H9 (cell line): ENCODE measurements around the gene XXYLT1. TPM values are rescaled to one million over a fixed set of nuclear protein-coding genes. Genes with fewer than 3 reads are reported as not detected.
A peak's percentile ranks its signal among the peaks of the same experiment; 100 is the strongest.

ENCODE experiments used
- DNase-seq: peaks from one replicate; pipeline ENCODE4 v3.0.0-alpha.2; 2017
- H2AFZ ChIP-seq: one replicate; pipeline ENCODE4 v1.6.1; 2013; ENCODE audit warnings: mild to moderate bottlenecking, low read length, control low read depth, moderate library complexity
- H2AK5ac ChIP-seq: 2 replicates; pipeline ENCODE4 v1.6.1; 2013; ENCODE audit warnings: low read length, control low read depth, mixed read lengths; ENCODE audit not compliant: insufficient read length
- H2BK120ac ChIP-seq: one replicate; pipeline ENCODE4 v1.6.1; 2013; ENCODE audit warnings: low read depth, mild to moderate bottlenecking, low read length, control low read depth, inconsistent platforms; ENCODE audit not compliant: poor library complexity, severe bottlenecking
- H2BK12ac ChIP-seq: 2 replicates; pipeline ENCODE4 v1.6.1; 2013; ENCODE audit warnings: low read length, control low read depth, mixed read lengths, low read depth; ENCODE audit not compliant: insufficient read length
- H2BK15ac ChIP-seq: 2 replicates; pipeline ENCODE4 v1.6.1; 2013; ENCODE audit warnings: low read depth, low read length, control low read depth
- H2BK20ac ChIP-seq: one replicate; pipeline ENCODE4 v1.6.1; 2013; ENCODE audit warnings: low read depth, mild to moderate bottlenecking, low read length, control low read depth, inconsistent platforms; ENCODE audit not compliant: poor library complexity, severe bottlenecking
- H2BK5ac ChIP-seq: 2 replicates; pipeline ENCODE4 v1.6.1; 2013; ENCODE audit warnings: low read length, control low read depth, mixed read lengths; ENCODE audit not compliant: insufficient read length
- H3K14ac ChIP-seq: 2 replicates; pipeline ENCODE4 v1.6.1; 2013; ENCODE audit warnings: low read length, control low read depth; ENCODE audit not compliant: insufficient read depth
- H3K18ac ChIP-seq: 2 replicates; pipeline ENCODE4 v1.6.1; 2013; ENCODE audit warnings: low read depth, mild to moderate bottlenecking, mixed read lengths, low read length, control low read depth; ENCODE audit not compliant: insufficient read length
- H3K23ac ChIP-seq: 2 replicates; pipeline ENCODE4 v1.6.1; 2013; ENCODE audit warnings: low read length, control low read depth, mixed read lengths, low read depth; ENCODE audit not compliant: insufficient read length
- H3K23me2 ChIP-seq: 2 replicates; pipeline ENCODE4 v1.6.1; 2013; ENCODE audit warnings: low read depth, mild to moderate bottlenecking, mixed read lengths, low read length, control low read depth; ENCODE audit not compliant: insufficient read length, poor library complexity, severe bottlenecking
- H3K27ac ChIP-seq: 2 replicates; pipeline ENCODE4 v1.5.1; 2013; ENCODE audit warnings: low read length, control low read depth, mixed read lengths, low read depth; ENCODE audit not compliant: insufficient read length
- H3K27me3 ChIP-seq: 2 replicates; pipeline ENCODE4 v1.6.1; 2013; ENCODE audit warnings: low read length, control low read depth, inconsistent platforms; ENCODE audit not compliant: insufficient read depth
- H3K4ac ChIP-seq: 2 replicates; pipeline ENCODE4 v1.6.1; 2013; ENCODE audit warnings: low read depth, mild to moderate bottlenecking, control low read depth, inconsistent platforms, low read length, moderate library complexity
- H3K4me1 ChIP-seq: 2 replicates; pipeline ENCODE4 v1.6.1; 2013; ENCODE audit warnings: low read length, control low read depth, inconsistent platforms; ENCODE audit not compliant: insufficient read depth
- H3K4me2 ChIP-seq: 2 replicates; pipeline ENCODE4 v1.6.1; 2013; ENCODE audit warnings: low read length, control low read depth, mixed read lengths; ENCODE audit not compliant: insufficient read length, insufficient read depth
- H3K56ac ChIP-seq: 2 replicates; pipeline ENCODE4 v1.6.1; 2013; ENCODE audit warnings: low read depth, mild to moderate bottlenecking, mixed read lengths, low read length, control low read depth; ENCODE audit not compliant: insufficient read length
- H3K79me1 ChIP-seq: 2 replicates; pipeline ENCODE4 v1.6.1; 2013; ENCODE audit warnings: low read depth, mild to moderate bottlenecking, moderate library complexity, low read length, control low read depth, inconsistent platforms; ENCODE audit not compliant: insufficient read depth, poor library complexity, severe bottlenecking
- H3K79me2 ChIP-seq: 2 replicates; pipeline ENCODE4 v1.6.1; 2013; ENCODE audit warnings: low read length, control low read depth, inconsistent platforms; ENCODE audit not compliant: insufficient read depth
- H3K9ac ChIP-seq: 2 replicates; pipeline ENCODE4 v1.6.1; 2013; ENCODE audit warnings: low read length, control low read depth, mixed read lengths; ENCODE audit not compliant: insufficient read length; ENCODE audit errors: extremely low read depth
- H3K9me3 ChIP-seq: one replicate; pipeline ENCODE4 v1.6.1; 2013; ENCODE audit warnings: low read depth, low read length, inconsistent platforms; ENCODE audit not compliant: control insufficient read depth
- H3T11ph ChIP-seq: one replicate; pipeline ENCODE4 v1.6.1; 2013; ENCODE audit warnings: mild to moderate bottlenecking, low read length, control low read depth, inconsistent platforms
- H4K20me1 ChIP-seq: one replicate; pipeline ENCODE4 v1.6.1; 2013; ENCODE audit not compliant: control insufficient read depth, insufficient read length, insufficient read depth
- H4K5ac ChIP-seq: 2 replicates; pipeline ENCODE4 v1.6.1; 2013; ENCODE audit warnings: low read depth, mild to moderate bottlenecking, mixed read lengths, low read length, control low read depth; ENCODE audit not compliant: insufficient read length
- H4K8ac ChIP-seq: replicated peaks from 2 replicates; pipeline ENCODE4 v1.6.1; 2013; ENCODE audit warnings: low read length, control low read depth, mixed read lengths, low read depth; ENCODE audit not compliant: insufficient read length
- H4K91ac ChIP-seq: 2 replicates; pipeline ENCODE4 v1.6.1; 2013; ENCODE audit warnings: low read depth, mild to moderate bottlenecking, moderate library complexity, mixed read lengths, low read length, control low read depth; ENCODE audit not compliant: insufficient read length
- H3K27ac Mint-ChIP-seq, 3 experiments: 2 replicates in 2 of 3; 3 replicates in 1 of 3; pipeline ENCODE4 v1.8.0; 2020 to 2021; ENCODE audit warnings: mixed read lengths in 3 of 3, mild to moderate bottlenecking in 1 of 3, moderate library complexity in 1 of 3
- H3K27me3 Mint-ChIP-seq: 2 replicates; pipeline ENCODE4 v1.8.0; 2021; ENCODE audit warnings: low read depth, mild to moderate bottlenecking, moderate library complexity, mixed read lengths
- H3K36me3 Mint-ChIP-seq, 3 experiments: 2 replicates in 2 of 3; 3 replicates in 1 of 3; pipeline ENCODE4 v1.8.0; 2020 to 2021; ENCODE audit warnings: low read depth in 3 of 3, mixed read lengths in 3 of 3; ENCODE audit not compliant: insufficient read depth in 1 of 3
- H3K4me1 Mint-ChIP-seq, 2 experiments: 2 replicates each; pipeline ENCODE4 v1.8.0; 2020; ENCODE audit warnings: mixed read lengths in 2 of 2
- H3K4me3 Mint-ChIP-seq, 2 experiments: 2 replicates in 1 of 2; 3 replicates in 1 of 2; pipeline ENCODE4 v1.8.0; 2020 to 2021; ENCODE audit warnings: mild to moderate bottlenecking in 2 of 2, mixed read lengths in 2 of 2, moderate library complexity in 1 of 2
- H3K9me3 Mint-ChIP-seq, 2 experiments: 2 replicates in 1 of 2; 3 replicates in 1 of 2; pipeline ENCODE4 v1.8.0; 2020; ENCODE audit warnings: mild to moderate bottlenecking in 2 of 2, mixed read lengths in 2 of 2, moderate library complexity in 1 of 2
- CTCF ChIP-seq: fragments of 200-600 bp; sonication (generic); conservative IDR thresholded peaks from 3 replicates; pipeline ENCODE4 v1.8.0; 2021; ENCODE audit warnings: antibody characterized with exemption, mild to moderate bottlenecking
- WGBS: extraction: QIAGEN DNeasy Blood & Tissue Kit; methylation state at CpG from one replicate; pipeline ENCODE4 v1.1.7; 2013; ENCODE audit warnings: missing lambda C conversion rate, low lambda C conversion rate, mixed read lengths; ENCODE audit not compliant: insufficient read length; ENCODE audit errors: extremely low coverage; 5-methylcytosine and 5-hydroxymethylcytosine counted together
- total RNA-seq: library from RNA; stranded (reverse); gene quantifications from 2 replicates; pipeline ENCODE4 v1.2.1, GENCODE V29; 2021

The XXYLT1 gene
- total RNA-seq, 1 experiment from 2014 or later: 22.7 TPM

GRCh38 chr3:195172896-195173295 is 98.1 kb downstream of the XXYLT1 start:
- Histone ChIP-seq H4K20me1 (peaks cover 2% of the 10 kb centered on the region), H3K9ac (no peak overlapping the region), H3K14ac (no peak overlapping the region; the same call in 1 of the 2 replicates), H3K4me2 (no peak overlapping the region), H2BK15ac (no peak overlapping the region), H3K23me2 (no peaks in the 10 kb centered on the region), H3K23ac (no peak overlapping the region), H3K79me2 (0 out of 2 replicates have a peak, but pooled peaks cover 5% of the 10 kb centered on the region), H3K27me3 (no peaks in the 10 kb centered on the region), H3K27ac (no peak overlapping the region), H2BK20ac (no peak overlapping the region), H4K8ac (no peak overlapping the region), H3K4me1 (peaks cover 2% of the 10 kb centered on the region; the same call in 1 of the 2 replicates), H3T11ph (no peak overlapping the region), H2BK120ac (no peak overlapping the region), H4K91ac (no peak overlapping the region), H3K56ac (no peak overlapping the region), H4K5ac (no peak overlapping the region), H3K18ac (no peak overlapping the region), H2AK5ac (no peak overlapping the region), H2BK12ac (no peak overlapping the region), H3K4ac (no peak overlapping the region), H3K9me3 (no peaks in the 10 kb centered on the region), H2BK5ac (no peak overlapping the region), H2AFZ (no peak overlapping the region), H3K79me1 (no peaks in the 10 kb centered on the region)
- H3K27ac Mint-ChIP-seq: peak overlapping the region in 2 of 3 experiments; percentile 19 to 27; a peak in 1 of 7 replicates
- H3K4me3 Mint-ChIP-seq: 0 out of 5 replicates have a peak overlapping the region, but pooled peaks of 1 of the 2 experiments have one; percentile 2
- H3K27me3 Mint-ChIP-seq: no peaks in the 10 kb centered on the region; the same call in 1 of the 2 replicates
- H3K9me3 Mint-ChIP-seq: no peaks in the 10 kb centered on the region
- DNase-seq: no peak
- peaks cover 11 to 14% (median 11%) of the 10 kb centered on the region in 3 experiments; a peak in 6 of 7 replicates for H3K36me3 Mint-ChIP-seq
- H3K4me1 Mint-ChIP-seq: peaks cover 16 to 18% of the 10 kb centered on the region in 2 experiments
- no CpG with 5 or more reads among the region's 7 CpGs for WGBS
- TF ChIP-seq CTCF: no peak
